GM12878 (cell line): ENCODE results near the gene TRIM4. TPM values are rescaled to one million over a fixed set of nuclear protein-coding genes. Genes with fewer than 3 reads are reported as not detected.

Experiments used
- ATAC-seq: fragments of 200-7000 bp; cut with Tn5 transposase; 3 replicates; pipeline ENCODE4 v1.9.1; 2020; ENCODE audit warnings: mild to moderate bottlenecking, moderate library complexity
- BruUV-seq: library from RNA; stranded (reverse); fragments of 400-500 nt; replicated peaks from 2 replicates; lab custom pipeline; 2021; lab: Mats Ljungman, UMichigan
- CTCF ChIA-PET: fragments of 300-600 bp; sonication (Branson Sonifier 250); formaldehyde crosslinking; extraction: SDS; loops from one replicate; lab custom pipeline; 2021; ENCODE audit warnings: inconsistent platforms; lab: Yijun Ruan, JAX
- POLR2A ChIA-PET: fragments of 350-600 bp; formaldehyde crosslinking; extraction: SDS; loops from one replicate; lab custom pipeline; 2021; ENCODE audit warnings: inconsistent platforms; lab: Charles Lee
- RAD21 ChIA-PET: fragments of 300-600 bp; sonication (Branson Sonifier 250); formaldehyde crosslinking; loops from one replicate; lab custom pipeline; 2023; ENCODE audit warnings: antibody characterized with exemption; ENCODE audit not compliant: unreplicated experiment; lab: Charles Lee
- SMC1A ChIA-PET: fragments of 300-600 bp; sonication (Branson Sonifier 250); formaldehyde crosslinking; loops from one replicate; lab custom pipeline; 2023; ENCODE audit not compliant: unreplicated experiment, uncharacterized antibody; lab: Charles Lee
- DNase-seq: peaks from one replicate; pipeline ENCODE4 v3.0.0-alpha.2; 2011; ENCODE audit warnings: low read depth, low spot score
- FAIRE-seq: peaks from 3 replicates; lab custom pipeline; 2011; peaks lifted over from hg19 to GRCh38; lab: Jason Lieb, UNC
- H2AFZ ChIP-seq: 2 replicates; pipeline ENCODE4 v1.6.0; 2011; ENCODE audit warnings: low read depth, low read length, control low read depth; ENCODE audit not compliant: control insufficient read depth
- H3K27ac ChIP-seq: 2 replicates; pipeline ENCODE4 v1.5.1; 2011; ENCODE audit warnings: control low read depth; ENCODE audit not compliant: control insufficient read depth, insufficient read depth
- H3K27me3 ChIP-seq, 2 experiments: replicated peaks in 1 of 2; 2 replicates each; pipeline versions ENCODE4 v1.6.0 to v1.6.1; 2011; ENCODE audit warnings: low read length in 1 of 2; ENCODE audit not compliant: control insufficient read depth in 2 of 2, insufficient read depth in 2 of 2
- H3K36me3 ChIP-seq, 2 experiments: 2 replicates each; pipeline ENCODE4 v1.5.1; 2011; ENCODE audit warnings: low read length in 1 of 2; ENCODE audit not compliant: control insufficient read depth in 2 of 2, insufficient read depth in 2 of 2
- H3K4me1 ChIP-seq: 2 replicates; pipeline ENCODE4 v1.6.1; 2011; ENCODE audit warnings: mild to moderate bottlenecking, low read length, moderate library complexity, mixed read lengths; ENCODE audit not compliant: control insufficient read depth, insufficient read depth
- H3K4me2 ChIP-seq: 2 replicates; pipeline ENCODE4 v1.6.0; 2011; ENCODE audit warnings: control low read depth; ENCODE audit not compliant: control insufficient read depth, insufficient read depth
- H3K4me3 ChIP-seq: fragments of 200-600 bp; sonication (generic); 2 replicates; pipeline ENCODE4 v1.5.1; 2016
- H3K79me2 ChIP-seq: 2 replicates; pipeline ENCODE4 v1.6.0; 2011; ENCODE audit warnings: low read length; ENCODE audit not compliant: control insufficient read depth, insufficient read depth
- H3K9ac ChIP-seq: 2 replicates; pipeline ENCODE4 v1.8.0; 2011; ENCODE audit warnings: low read length, control low read depth, mixed read lengths; ENCODE audit not compliant: control insufficient read depth, insufficient read depth
- H3K9me3 ChIP-seq: replicated peaks from 3 replicates; pipeline ENCODE4 v1.5.1; 2011; ENCODE audit warnings: mild to moderate bottlenecking, low read length; ENCODE audit not compliant: control insufficient read depth, insufficient read depth
- H4K20me1 ChIP-seq: 2 replicates; pipeline ENCODE4 v1.6.0; 2011; ENCODE audit not compliant: control insufficient read depth, insufficient read depth
- BACH1 ChIP-seq: fragments of 450-650 bp; IDR thresholded peaks from 2 replicates; pipeline ENCODE4 v1.6.1; 2017; ENCODE audit warnings: mild to moderate bottlenecking, borderline replicate concordance
- CBFB ChIP-seq: IDR thresholded peaks from 2 replicates; pipeline ENCODE4 v1.6.1; 2016; ENCODE audit warnings: antibody characterized with exemption, low read depth
- CREB1 ChIP-seq: IDR thresholded peaks from 2 replicates; pipeline ENCODE4 v1.6.1; 2012; ENCODE audit warnings: low read depth, mild to moderate bottlenecking, inconsistent platforms
- CUX1 ChIP-seq: IDR thresholded peaks from 2 replicates; pipeline ENCODE4 v1.6.1; 2012; ENCODE audit warnings: improper control_type of control experiment, low read depth, low read length; ENCODE audit not compliant: insufficient replicate concordance
- IKZF1 ChIP-seq: fragments of 450-650 bp; conservative IDR thresholded peaks from 2 replicates; pipeline ENCODE4 v1.6.1; 2017; ENCODE audit warnings: antibody characterized with exemption, mild to moderate bottlenecking
- IRF4 ChIP-seq: IDR thresholded peaks from 2 replicates; pipeline ENCODE4 v1.6.1; 2011; ENCODE audit warnings: low read depth, low read length
- KAT2A ChIP-seq: conservative IDR thresholded peaks from 2 replicates; pipeline ENCODE4 v1.6.1; 2011; ENCODE audit warnings: low read depth, low read length; ENCODE audit not compliant: control insufficient read depth
- KDM1A ChIP-seq: fragments of 200-600 bp; sonication (generic); IDR thresholded peaks from 2 replicates; pipeline ENCODE4 v1.6.1; 2016; ENCODE audit warnings: borderline replicate concordance
- NRF1 ChIP-seq: conservative IDR thresholded peaks from 2 replicates; pipeline ENCODE4 v1.6.1; 2011; ENCODE audit warnings: mild to moderate bottlenecking, low read depth, low read length, improper control_type of control experiment
- SIN3A ChIP-seq: IDR thresholded peaks from 2 replicates; pipeline ENCODE4 v1.6.1; 2012; ENCODE audit warnings: low read depth, low read length, improper control_type of control experiment
- SRF ChIP-seq, 2 experiments: IDR thresholded peaks; 2 replicates each; pipeline ENCODE4 v1.6.1; 2011; ENCODE audit warnings: low read depth in 2 of 2, low read length in 2 of 2, mild to moderate bottlenecking in 1 of 2, moderate library complexity in 1 of 2
- TARDBP ChIP-seq: IDR thresholded peaks from 2 replicates; pipeline ENCODE4 v1.6.1; 2016; ENCODE audit warnings: borderline replicate concordance
- WGBS: methylation state at CpG from one replicate; pipeline ENCODE4 v1.1.6; 2016; ENCODE audit warnings: low lambda C conversion rate; ENCODE audit not compliant: insufficient replicate concordance, insufficient coverage; ENCODE audit errors: missing lambda C conversion rate; 5-methylcytosine and 5-hydroxymethylcytosine counted together
- in situ Hi-C: fragments of 300-500 bp; cut with MboI; formaldehyde crosslinking; loops from 9 replicates; pipeline ENCODE4 v1.14.3; 2018; ENCODE audit warnings: mixed read lengths
- intact Hi-C: fragments of 100-400 bp; cut with micrococcal nuclease; formaldehyde crosslinking; loops from one replicate; pipeline ENCODE4 v1.14.2; 2022; ENCODE audit not compliant: unreplicated experiment
- polyA plus RNA-seq, 11 experiments: library from polyadenylated mRNA; depleted of rRNA in 4 of 11; unstranded in 6 of 11; stranded (reverse) in 5 of 11; fragments of >200 nt; fragmentation: Nextera tagmentation in 4 of 11; fragmentation: Illumina TruSeq in 1 of 11; extraction: Ambion mirVana in 4 of 11; extraction: Trizol in 1 of 11; gene quantifications; 1 replicate in 1 of 11; 2 replicates in 10 of 11; pipeline versions ENCODE4 v1.2.1 to v1.2.3, GENCODE V29; 2011 to 2016; ENCODE audit warnings: inconsistent platforms in 2 of 11, missing spikeins in 2 of 11, low read depth in 1 of 11
- total RNA-seq, 4 experiments: library from RNA; depleted of rRNA in 3 of 4; stranded (reverse); fragments of >200 nt in 3 of 4; fragmentation: Illumina TruSeq in 1 of 4; extraction: Trizol in 1 of 4; gene quantifications; 2 replicates each; pipeline versions ENCODE4 v1.2.1 to v1.2.3, GENCODE V29; 2013 to 2021

TRIM4 gene
- total and polyA plus RNA-seq, 10 of the 15 experiments (the other 5 are each of a cell fraction or from before 2014, with no cell fraction given): 4.8 to 21.8 (median 17.9) TPM

GRCh38 chr7:99881370-99881769, 38.0 kb downstream of the TRIM4 start:
- ChIA-PET RAD21 (no interaction called here), CTCF (interaction anchor here (0.9 kb wide), 1 partner anchor 278 kb away, joined by 3 read pairs; no protein-coding TSS in a partner anchor), POLR2A (no interaction called here), SMC1A (no interaction called here)
- no TSS peak for BruUV-seq
- H3K4me2 ChIP-seq: no peak overlapping the region
- H3K9me3 ChIP-seq: no peaks in the 10 kb centered on the region
- no peak overlapping the region for H3K27ac ChIP-seq
- no peak overlapping the region for H2AFZ ChIP-seq
- no peaks in the 10 kb centered on the region for H3K36me3 ChIP-seq
- no peaks in the 10 kb centered on the region for H3K27me3 ChIP-seq
- FAIRE-seq (no peak), DNase-seq (no peak), ATAC-seq (no peak)
- no peaks in the 10 kb centered on the region for H4K20me1 ChIP-seq
- in situ Hi-C loops (no loop called here), intact Hi-C loops (no loop called here)
- no peak overlapping the region for H3K9ac ChIP-seq
- no peaks in the 10 kb centered on the region for H3K4me1 ChIP-seq
- no peaks in the 10 kb centered on the region for H3K79me2 ChIP-seq
- WGBS: 95% methylated on average over 4 of the region's 4 CpGs
- TF ChIP-seq IKZF1: no peak
- TF ChIP-seq SIN3A: no peak
- no peak for TF ChIP-seq IRF4
- no peak for TF ChIP-seq TARDBP
- no peak for TF ChIP-seq CREB1
- no peak for TF ChIP-seq CBFB
- TF ChIP-seq KDM1A: no peak
- TF ChIP-seq BACH1: no peak
- TF ChIP-seq SRF (IDR thresholded peaks at IDR 0.05; ENCODE audit: low read depth in 2 of 2, low read length in 2 of 2): no peak
- TF ChIP-seq KAT2A: no peak
- no peak for TF ChIP-seq NRF1
- no peak for TF ChIP-seq CUX1
- H3K4me3 ChIP-seq: no peak overlapping the region
